ENCODE results near the gene NAP1L4. TPM values are rescaled to one million over a fixed set of nuclear protein-coding genes. Genes with fewer than 3 reads are reported as not detected.

NAP1L4 gene
- total RNA-seq, 2 donors from 2014 or later, result 198 to 206 TPM

DNA sequence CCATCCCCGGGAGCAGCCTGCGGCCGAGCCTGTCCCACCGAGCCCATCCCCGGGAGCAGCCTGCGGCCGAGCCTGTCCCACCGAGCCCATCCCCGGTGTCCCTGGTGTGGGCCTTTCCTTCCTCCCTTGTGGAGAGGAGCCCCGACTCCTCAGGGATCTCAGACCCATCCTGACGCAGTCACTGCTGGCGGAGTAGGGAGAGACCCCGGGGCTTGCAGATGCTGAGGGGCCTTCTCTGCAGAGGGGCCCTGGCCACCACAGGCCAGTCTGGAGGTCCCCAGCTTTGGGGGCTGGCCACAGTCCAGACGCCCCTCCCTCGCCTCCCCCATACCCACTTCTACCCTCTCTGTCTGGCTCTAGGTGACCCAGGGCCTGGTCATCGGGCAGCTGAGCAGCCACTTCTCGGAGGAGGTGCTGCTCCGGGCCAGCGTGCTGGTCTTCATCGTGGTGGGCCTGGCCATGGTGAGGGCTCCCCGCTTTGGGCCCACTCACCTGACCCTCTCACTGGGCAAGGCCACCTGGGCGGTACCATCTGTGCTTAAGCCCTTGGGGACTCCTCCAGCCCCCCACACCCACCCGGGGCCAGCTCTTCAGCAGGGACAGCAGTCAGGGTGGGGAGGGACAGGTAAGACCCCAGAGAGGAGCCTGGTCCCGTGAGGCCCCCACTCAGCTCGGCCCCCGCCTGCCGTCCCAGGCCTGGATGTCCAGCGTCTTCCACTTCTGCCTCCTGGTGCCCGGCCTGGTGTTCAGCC, 70.2 kb downstream of the NAP1L4 start:
- Mint-ChIP-seq H3K27me3 (ENCODE audit: insufficient read depth) (peaks cover 7% of the 10 kb centered on the region), H3K27ac (no peak overlapping the region), H3K4me3 (no peak overlapping the region), H3K9me3 (no peaks in the 10 kb centered on the region), H3K4me1 (no peaks in the 10 kb centered on the region), H3K36me3 (ENCODE audit: low read depth) (no peaks in the 10 kb centered on the region)
- H3K4me3 ChIP-seq (ENCODE audit: low read length), result no peak overlapping the region
- H3K4me1 ChIP-seq (ENCODE audit: control insufficient read depth, insufficient read depth, low read length), result no peaks in the 10 kb centered on the region
- TF ChIP-seq, protein P1, sequence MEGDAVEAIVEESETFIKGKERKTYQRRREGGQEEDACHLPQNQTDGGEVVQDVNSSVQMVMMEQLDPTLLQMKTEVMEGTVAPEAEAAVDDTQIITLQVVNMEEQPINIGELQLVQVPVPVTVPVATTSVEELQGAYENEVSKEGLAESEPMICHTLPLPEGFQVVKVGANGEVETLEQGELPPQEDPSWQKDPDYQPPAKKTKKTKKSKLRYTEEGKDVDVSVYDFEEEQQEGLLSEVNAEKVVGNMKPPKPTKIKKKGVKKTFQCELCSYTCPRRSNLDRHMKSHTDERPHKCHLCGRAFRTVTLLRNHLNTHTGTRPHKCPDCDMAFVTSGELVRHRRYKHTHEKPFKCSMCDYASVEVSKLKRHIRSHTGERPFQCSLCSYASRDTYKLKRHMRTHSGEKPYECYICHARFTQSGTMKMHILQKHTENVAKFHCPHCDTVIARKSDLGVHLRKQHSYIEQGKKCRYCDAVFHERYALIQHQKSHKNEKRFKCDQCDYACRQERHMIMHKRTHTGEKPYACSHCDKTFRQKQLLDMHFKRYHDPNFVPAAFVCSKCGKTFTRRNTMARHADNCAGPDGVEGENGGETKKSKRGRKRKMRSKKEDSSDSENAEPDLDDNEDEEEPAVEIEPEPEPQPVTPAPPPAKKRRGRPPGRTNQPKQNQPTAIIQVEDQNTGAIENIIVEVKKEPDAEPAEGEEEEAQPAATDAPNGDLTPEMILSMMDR (conservative IDR thresholded peaks at IDR 0.05), result no peak
- H3K27me3 ChIP-seq (ENCODE audit: control insufficient read depth, insufficient read depth, low read length, poor library complexity, severe bottlenecking), result no peaks in the 10 kb centered on the region
- no peak overlapping the region for H3K27ac ChIP-seq (ENCODE audit: low read depth, low read length)
- H3K9ac ChIP-seq (ENCODE audit: extremely low read depth, low read length, poor library complexity, severe bottlenecking), result no peak overlapping the region
- whole genome bisulfite sequencing, 2 experiments (ENCODE audit: insufficient coverage in 1 of 2, insufficient read length in 1 of 2), result 89 to 91% methylated on average over 13 to 28 of the region's 29 CpGs
- no peaks in the 10 kb centered on the region for H3K36me3 ChIP-seq (ENCODE audit: control insufficient read depth, insufficient read depth, low read length)
- DNase-seq, result no peak
- no peaks in the 10 kb centered on the region for H3K9me3 ChIP-seq (ENCODE audit: control insufficient read depth, low read length)

DNA sequence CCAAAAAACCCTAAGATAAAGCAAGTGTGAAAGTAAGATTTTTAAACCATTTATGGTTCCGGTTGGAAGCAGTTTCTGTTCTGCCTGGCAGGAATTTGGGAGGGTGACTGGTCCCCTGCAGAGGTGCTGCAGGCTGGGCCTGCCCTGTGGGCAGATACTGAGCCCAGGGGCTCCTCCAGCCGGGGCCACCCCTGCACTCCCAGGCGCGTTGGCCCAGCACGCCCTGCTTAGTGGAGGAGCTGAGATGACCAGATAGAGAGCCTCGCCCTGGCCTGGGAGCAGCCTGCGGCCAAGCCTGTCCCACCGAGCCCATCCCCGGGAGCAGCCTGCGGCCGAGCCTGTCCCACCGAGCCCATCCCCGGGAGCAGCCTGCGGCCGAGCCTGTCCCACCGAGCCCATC, 70.9 kb downstream of the NAP1L4 start:
- TF ChIP-seq, protein P1 (conservative IDR thresholded peaks at IDR 0.05), result no peak
- Mint-ChIP-seq H3K27me3 (ENCODE audit: insufficient read depth) (peaks cover under 1% of the 10 kb centered on the region), H3K4me3 (no peak overlapping the region), H3K36me3 (ENCODE audit: low read depth) (no peaks in the 10 kb centered on the region), H3K9me3 (no peaks in the 10 kb centered on the region), H3K4me1 (no peaks in the 10 kb centered on the region), H3K27ac (no peak overlapping the region)
- H3K27me3 ChIP-seq (ENCODE audit: control insufficient read depth, insufficient read depth, low read length, poor library complexity, severe bottlenecking), result no peaks in the 10 kb centered on the region
- H3K9ac ChIP-seq (ENCODE audit: extremely low read depth, low read length, poor library complexity, severe bottlenecking), result no peak overlapping the region
- H3K36me3 ChIP-seq (ENCODE audit: control insufficient read depth, insufficient read depth, low read length), result no peaks in the 10 kb centered on the region
- WGBS, 2 experiments (ENCODE audit: insufficient coverage in 1 of 2, insufficient read length in 1 of 2), result 90 to 95% methylated on average over 4 to 7 of the region's 16 CpGs
- H3K4me3 ChIP-seq (ENCODE audit: low read length), result no peak overlapping the region
- no peak for DNase-seq
- H3K27ac ChIP-seq (ENCODE audit: low read depth, low read length), result no peak overlapping the region
- no peaks in the 10 kb centered on the region for H3K9me3 ChIP-seq (ENCODE audit: control insufficient read depth, low read length)
- H3K4me1 ChIP-seq (ENCODE audit: control insufficient read depth, insufficient read depth, low read length), result no peaks in the 10 kb centered on the region

DNA sequence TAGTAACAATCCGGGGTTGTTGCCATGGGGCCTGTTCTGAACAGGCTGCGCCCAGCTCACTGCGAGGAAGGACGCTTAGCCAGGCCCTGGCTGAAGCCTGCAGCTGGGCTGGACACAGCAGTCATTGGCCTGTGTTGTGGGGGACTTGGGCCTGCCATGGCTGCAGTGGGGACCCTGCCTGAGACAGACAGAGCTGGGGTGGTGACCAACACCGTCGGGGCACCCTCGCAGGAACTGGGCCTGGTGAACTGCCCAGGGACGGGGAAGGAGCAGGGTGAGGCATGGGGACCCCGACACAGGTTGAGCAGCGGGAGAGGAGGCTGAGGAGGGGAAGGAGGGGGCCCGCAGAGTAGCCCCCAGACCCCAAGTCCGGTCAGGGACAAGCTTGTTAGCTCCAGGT, 71.8 kb downstream of the NAP1L4 start:
- WGBS, 2 experiments (ENCODE audit: insufficient coverage in 1 of 2, insufficient read length in 1 of 2), result 93 to 94% methylated on average over 10 to 12 of the region's 12 CpGs

More for the DNA sequence above, 71.8 kb downstream of the NAP1L4 start:
- H3K36me3 ChIP-seq (ENCODE audit: control insufficient read depth, insufficient read depth, low read length), result no peaks in the 10 kb centered on the region
- no peak overlapping the region for H3K4me3 ChIP-seq (ENCODE audit: low read length)
- Mint-ChIP-seq H3K9me3 (no peaks in the 10 kb centered on the region), H3K27me3 (ENCODE audit: insufficient read depth) (no peaks in the 10 kb centered on the region), H3K4me1 (no peaks in the 10 kb centered on the region), H3K36me3 (ENCODE audit: low read depth) (no peaks in the 10 kb centered on the region), H3K4me3 (no peak overlapping the region), H3K27ac (no peak overlapping the region)
- H3K4me1 ChIP-seq (ENCODE audit: control insufficient read depth, insufficient read depth, low read length), result no peaks in the 10 kb centered on the region
- H3K27me3 ChIP-seq (ENCODE audit: control insufficient read depth, insufficient read depth, low read length, poor library complexity, severe bottlenecking), result no peaks in the 10 kb centered on the region
- no peaks in the 10 kb centered on the region for H3K9me3 ChIP-seq (ENCODE audit: control insufficient read depth, low read length)
- no peak overlapping the region for H3K9ac ChIP-seq (ENCODE audit: extremely low read depth, low read length, poor library complexity, severe bottlenecking)
- TF ChIP-seq, protein P1 (conservative IDR thresholded peaks at IDR 0.05), result no peak
- H3K27ac ChIP-seq (ENCODE audit: low read depth, low read length), result no peak overlapping the region
- DNase-seq, result no peak
